Right atrium auricular region (tissue), 2 donors: ENCODE results near the gene TMEM109. TPM values are rescaled to one million over a fixed set of nuclear protein-coding genes. Genes with fewer than 3 reads are reported as not detected.

Experiments used
- DNase-seq: peaks from one replicate; pipeline ENCODE4 v3.0.0-alpha.2; 2019; ENCODE audit warnings: low spot score
- H3K27ac ChIP-seq, 2 donors: fragments of 200-600 bp; sonication (generic); 1 replicate in 1 of 2; 2 replicates in 1 of 2; pipeline ENCODE4 v1.5.1; 2016 to 2019
- H3K27me3 ChIP-seq, 2 donors: fragments of 200-600 bp; sonication (generic); one replicate each; pipeline versions ENCODE4 v1.5.1 to v1.6.0; 2017 to 2019
- H3K36me3 ChIP-seq: fragments of 200-600 bp; sonication (generic); one replicate; pipeline ENCODE4 v1.5.1; 2016
- H3K4me1 ChIP-seq, 2 donors: fragments of 200-600 bp; sonication (generic); one replicate each; pipeline versions ENCODE4 v1.5.1 to v1.6.0; 2017 to 2019
- H3K4me3 ChIP-seq, 2 donors: fragments of 200-600 bp; sonication (generic); 1 replicate in 1 of 2; 2 replicates in 1 of 2; pipeline ENCODE4 v1.5.1; 2017 to 2019; ENCODE audit warnings: mild to moderate bottlenecking in 1 of 2, moderate library complexity in 1 of 2
- H3K9me3 ChIP-seq, 2 donors: fragments of 200-600 bp; sonication (generic); one replicate each; pipeline ENCODE4 v1.5.1; 2019
- CTCF ChIP-seq, 2 donors: fragments of 200-600 bp; sonication (generic); IDR thresholded peaks; one replicate each; pipeline ENCODE4 v1.5.1; 2019; ENCODE audit warnings: antibody characterized with exemption in 2 of 2
- total RNA-seq, 2 donors: library from RNA; depleted of rRNA; stranded (reverse); fragments of >200 nt; gene quantifications; one replicate each; pipeline ENCODE4 v1.1.0, GENCODE V29; 2016

The TMEM109 gene
- total RNA-seq, 2 donors from 2014 or later, result 119 to 124 TPM

- TF ChIP-seq CTCF (IDR thresholded peaks at IDR 0.05), result no peak
- no peak for DNase-seq
- no peak overlapping the region for H3K27ac ChIP-seq
- H3K4me1 ChIP-seq, result peaks cover 0 to 35% of the 10 kb centered on the region in 2 donors
- H3K9me3 ChIP-seq, result no peaks in the 10 kb centered on the region
- no peak overlapping the region for H3K4me3 ChIP-seq
- H3K27me3 ChIP-seq, result no peaks in the 10 kb centered on the region
- H3K36me3 ChIP-seq, result no peaks in the 10 kb centered on the region
Measured at GRCh38 chr11:60868682-60869450, 45.1 kb upstream of the TMEM109 start.

DNA sequence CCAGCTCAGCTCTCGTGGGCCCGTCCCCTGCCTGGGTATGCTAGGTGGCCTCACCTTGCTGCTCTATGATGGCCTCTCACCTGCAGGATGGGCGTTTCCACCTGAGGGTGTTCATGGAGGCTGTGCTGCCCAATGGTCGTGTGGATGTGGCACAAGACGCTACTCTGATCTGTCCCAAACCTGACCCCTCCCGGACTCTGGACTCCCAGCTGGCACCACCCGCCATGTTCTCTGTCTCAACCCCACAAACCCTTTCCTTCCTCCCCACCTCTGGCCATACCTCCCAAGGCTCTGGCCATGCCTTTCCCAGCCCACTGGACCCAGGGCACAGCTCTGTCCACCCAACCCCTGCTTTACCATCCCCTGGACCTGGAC is 44.5 kb upstream of the TMEM109 start:
- no peak overlapping the region for H3K27ac ChIP-seq
- no peaks in the 10 kb centered on the region for H3K36me3 ChIP-seq
- no peaks in the 10 kb centered on the region for H3K9me3 ChIP-seq
- no peak for DNase-seq
- H3K4me3 ChIP-seq, result no peak overlapping the region
- H3K4me1 ChIP-seq, result peaks cover 0 to 35% of the 10 kb centered on the region in 2 donors
- H3K27me3 ChIP-seq, result no peaks in the 10 kb centered on the region
- no peak for TF ChIP-seq CTCF (IDR thresholded peaks at IDR 0.05)

- Histone ChIP-seq H3K4me1 (peaks cover 0 to 35% of the 10 kb centered on the region in 2 donors), H3K9me3 (no peaks in the 10 kb centered on the region), H3K4me3 (no peak overlapping the region), H3K27me3 (no peaks in the 10 kb centered on the region), H3K36me3 (no peaks in the 10 kb centered on the region), H3K27ac (no peak overlapping the region)
- no peak for TF ChIP-seq CTCF (IDR thresholded peaks at IDR 0.05)
- no peak for DNase-seq
Measured at GRCh38 chr11:60870276-60870675, 43.7 kb upstream of the TMEM109 start.

DNA sequence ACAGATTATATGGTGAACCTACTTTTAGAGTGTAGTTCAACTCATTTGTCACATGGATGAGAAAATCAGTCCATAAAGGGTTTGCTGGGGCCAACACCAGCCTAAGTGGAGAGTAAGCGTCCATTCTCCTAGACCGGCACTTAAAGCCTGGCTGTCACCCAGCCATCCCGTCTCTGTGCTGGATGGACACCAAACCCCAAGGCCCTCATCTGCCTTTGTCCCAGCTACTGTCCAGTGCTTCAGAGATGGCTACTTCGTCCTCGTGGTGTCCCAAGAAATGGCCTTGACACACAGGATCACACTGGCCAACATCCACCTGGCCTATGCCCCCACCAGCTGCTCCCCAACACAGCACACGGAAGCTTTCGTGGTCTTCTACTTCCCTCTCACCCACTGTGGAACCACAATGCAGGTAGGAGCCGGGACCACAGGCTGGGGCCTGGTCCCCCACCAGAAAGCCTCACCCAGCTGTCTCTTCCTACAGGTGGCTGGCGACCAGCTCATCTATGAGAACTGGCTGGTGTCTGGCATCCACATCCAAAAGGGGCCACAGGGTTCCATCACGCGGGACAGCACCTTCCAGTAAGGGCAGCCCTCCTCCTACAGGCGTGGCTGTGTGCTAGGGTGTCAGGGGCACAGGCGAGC is 43.1 kb upstream of the TMEM109 start:
- TF ChIP-seq CTCF (IDR thresholded peaks at IDR 0.05), result no peak
- no peaks in the 10 kb centered on the region for H3K27me3 ChIP-seq
- H3K4me3 ChIP-seq, result no peak overlapping the region
- no peak for DNase-seq
- H3K9me3 ChIP-seq, result no peaks in the 10 kb centered on the region
- H3K4me1 ChIP-seq, result peaks cover 0 to 35% of the 10 kb centered on the region in 2 donors
- H3K36me3 ChIP-seq, result no peaks in the 10 kb centered on the region
- H3K27ac ChIP-seq, result no peak overlapping the region

- peak overlapping the region; percentile 25 to 63 for H3K27ac ChIP-seq
- H3K27me3 ChIP-seq, result no peaks in the 10 kb centered on the region
- H3K4me1 ChIP-seq, result peaks cover 0 to 35% of the 10 kb centered on the region in 2 donors
- no peaks in the 10 kb centered on the region for H3K9me3 ChIP-seq
- no peak overlapping the region for H3K4me3 ChIP-seq
- TF ChIP-seq CTCF (IDR thresholded peaks at IDR 0.05), result no peak
- no peaks in the 10 kb centered on the region for H3K36me3 ChIP-seq
- DNase-seq, result no peak
Measured at GRCh38 chr11:60871378-60872061, 42.4 kb upstream of the TMEM109 start.
